HFFc6 (cell line): ENCODE data around the gene C4A. TPM values are rescaled to one million over a fixed set of nuclear protein-coding genes. Genes with fewer than 3 reads are reported as not detected.

Source experiments
- DNase-seq: peaks from one replicate; pipeline ENCODE4 v3.0.0-alpha.2; 2018
- H3K27ac Mint-ChIP-seq: 2 replicates; pipeline ENCODE4 v1.8.0; 2020; ENCODE audit warnings: mild to moderate bottlenecking, mixed read lengths
- H3K27me3 Mint-ChIP-seq: 2 replicates; pipeline ENCODE4 v1.8.0; 2021; ENCODE audit warnings: mild to moderate bottlenecking, moderate library complexity, mixed read lengths; ENCODE audit not compliant: insufficient read depth
- H3K36me3 Mint-ChIP-seq: 2 replicates; pipeline ENCODE4 v1.8.0; 2021; ENCODE audit warnings: low read depth, mixed read lengths
- H3K4me1 Mint-ChIP-seq: 2 replicates; pipeline ENCODE4 v1.8.0; 2020; ENCODE audit warnings: low read depth, mixed read lengths
- H3K4me3 Mint-ChIP-seq: 2 replicates; pipeline ENCODE4 v1.8.0; 2020; ENCODE audit warnings: mild to moderate bottlenecking, moderate library complexity, mixed read lengths
- H3K9me3 Mint-ChIP-seq: 2 replicates; pipeline ENCODE4 v1.8.0; 2020; ENCODE audit warnings: mild to moderate bottlenecking, mixed read lengths
- total RNA-seq, 6 experiments: library from RNA; stranded (reverse); fragmentation: NEBNext Ultra II Directional; extraction: Animal tissue kit (Norgen Biotek cat#: 25700); gene quantifications; 2 replicates in 1 of 6; 3 replicates in 5 of 6; pipeline ENCODE4 v1.2.3, GENCODE V29; 2021
- TF ChIP-seq, protein P1 (sequence below): fragments of 200-600 bp; sonication (generic); IDR thresholded peaks from 2 replicates; pipeline ENCODE4 v1.5.0; 2021; ENCODE audit warnings: antibody characterized with exemption, mild to moderate bottlenecking

The C4A gene
- total RNA-seq, 6 experiments from 2014 or later, result 1.2 to 3.2 (median 2.0) TPM

DNA sequence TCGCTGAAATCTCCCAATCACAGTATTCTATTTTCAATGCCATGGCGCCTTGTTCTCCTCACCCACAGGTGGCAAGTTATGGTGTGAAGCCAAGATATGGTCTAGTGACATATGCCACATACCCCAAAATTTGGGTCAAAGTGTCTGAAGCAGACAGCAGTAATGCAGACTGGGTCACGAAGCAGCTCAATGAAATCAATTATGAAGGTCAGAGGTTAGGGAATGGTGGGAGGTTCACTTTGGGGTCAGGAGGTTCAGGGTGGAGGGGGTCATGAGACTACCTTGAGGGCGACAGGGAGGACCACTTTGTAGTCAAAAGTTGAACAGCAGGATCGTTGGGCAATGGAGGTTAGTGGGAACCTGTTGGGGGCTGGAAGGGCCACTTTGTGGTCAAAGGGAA lies 33.6 kb upstream of the C4A start:
- Mint-ChIP-seq H3K27ac (no peak overlapping the region), H3K9me3 (no peaks in the 10 kb centered on the region), H3K36me3 (peaks cover 3% of the 10 kb centered on the region; the same call in 1 of the 2 replicates), H3K4me3 (no peak overlapping the region), H3K4me1 (peaks cover 37% of the 10 kb centered on the region), H3K27me3 (peaks cover 17% of the 10 kb centered on the region)
- TF ChIP-seq, protein P1, sequence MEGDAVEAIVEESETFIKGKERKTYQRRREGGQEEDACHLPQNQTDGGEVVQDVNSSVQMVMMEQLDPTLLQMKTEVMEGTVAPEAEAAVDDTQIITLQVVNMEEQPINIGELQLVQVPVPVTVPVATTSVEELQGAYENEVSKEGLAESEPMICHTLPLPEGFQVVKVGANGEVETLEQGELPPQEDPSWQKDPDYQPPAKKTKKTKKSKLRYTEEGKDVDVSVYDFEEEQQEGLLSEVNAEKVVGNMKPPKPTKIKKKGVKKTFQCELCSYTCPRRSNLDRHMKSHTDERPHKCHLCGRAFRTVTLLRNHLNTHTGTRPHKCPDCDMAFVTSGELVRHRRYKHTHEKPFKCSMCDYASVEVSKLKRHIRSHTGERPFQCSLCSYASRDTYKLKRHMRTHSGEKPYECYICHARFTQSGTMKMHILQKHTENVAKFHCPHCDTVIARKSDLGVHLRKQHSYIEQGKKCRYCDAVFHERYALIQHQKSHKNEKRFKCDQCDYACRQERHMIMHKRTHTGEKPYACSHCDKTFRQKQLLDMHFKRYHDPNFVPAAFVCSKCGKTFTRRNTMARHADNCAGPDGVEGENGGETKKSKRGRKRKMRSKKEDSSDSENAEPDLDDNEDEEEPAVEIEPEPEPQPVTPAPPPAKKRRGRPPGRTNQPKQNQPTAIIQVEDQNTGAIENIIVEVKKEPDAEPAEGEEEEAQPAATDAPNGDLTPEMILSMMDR, result no peak
- no peak for DNase-seq

DNA sequence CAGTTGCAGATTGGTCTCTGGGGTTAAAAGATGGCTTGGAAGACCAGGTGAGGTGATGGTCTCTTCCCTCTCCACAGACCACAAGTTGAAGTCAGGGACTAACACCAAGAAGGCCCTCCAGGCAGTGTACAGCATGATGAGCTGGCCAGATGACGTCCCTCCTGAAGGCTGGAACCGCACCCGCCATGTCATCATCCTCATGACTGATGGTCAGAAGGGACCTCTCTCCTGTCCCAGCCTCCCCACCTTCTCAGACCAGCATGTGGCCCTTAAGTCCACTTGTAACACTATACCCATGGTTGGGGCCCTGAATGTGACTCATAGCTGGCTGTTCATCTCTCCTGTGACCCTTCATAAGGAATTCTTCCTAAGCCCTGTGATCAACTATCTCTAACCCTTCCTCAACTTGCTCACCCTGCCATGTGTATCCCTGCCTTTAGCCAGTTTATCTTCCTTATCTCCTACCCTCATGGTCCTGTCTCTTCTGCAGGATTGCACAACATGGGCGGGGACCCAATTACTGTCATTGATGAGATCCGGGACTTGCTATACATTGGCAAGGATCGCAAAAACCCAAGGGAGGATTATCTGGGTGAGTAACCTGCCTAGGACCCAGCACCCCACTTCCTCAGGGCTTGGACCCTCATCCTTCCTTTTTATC lies 33.0 kb upstream of the C4A start:
- Mint-ChIP-seq H3K9me3 (no peaks in the 10 kb centered on the region), H3K27ac (peak overlapping the region; percentile 7; the same call in 1 of the 2 replicates), H3K4me1 (peaks cover 37% of the 10 kb centered on the region), H3K27me3 (peaks cover 14% of the 10 kb centered on the region), H3K36me3 (peaks cover 8% of the 10 kb centered on the region; the same call in 1 of the 2 replicates), H3K4me3 (peak overlapping the region; percentile 3; the same call in 1 of the 2 replicates)
- TF ChIP-seq, protein P1, result no peak
- DNase-seq, result peak; percentile 52

DNA sequence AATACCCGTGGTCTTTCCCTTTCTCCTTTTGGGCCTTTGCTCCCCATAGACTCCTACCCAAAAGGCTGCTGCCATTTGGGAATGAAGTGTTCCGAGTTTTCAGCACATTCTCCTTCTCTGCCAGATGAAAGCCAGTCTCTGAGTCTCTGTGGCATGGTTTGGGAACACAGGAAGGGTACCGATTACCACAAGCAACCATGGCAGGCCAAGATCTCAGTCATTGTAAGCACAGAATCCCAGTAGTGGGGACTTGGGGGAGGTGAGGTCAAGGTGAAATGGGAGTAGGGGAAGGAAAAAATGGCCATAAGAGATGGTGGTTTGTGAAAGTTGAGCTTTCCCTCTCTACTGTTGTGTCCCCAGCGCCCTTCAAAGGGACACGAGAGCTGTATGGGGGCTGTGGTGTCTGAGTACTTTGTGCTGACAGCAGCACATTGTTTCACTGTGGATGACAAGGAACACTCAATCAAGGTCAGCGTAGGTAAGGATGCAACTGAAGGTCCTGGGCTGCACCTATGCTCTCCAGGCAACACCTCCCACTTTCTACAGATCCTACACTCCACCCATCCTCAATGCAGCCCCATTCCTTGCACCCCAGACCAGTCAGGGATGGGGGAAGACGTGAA lies 31.8 kb upstream of the C4A start:
- no peak for DNase-seq
- no peak overlapping the region for H3K27ac Mint-ChIP-seq
- H3K4me1 Mint-ChIP-seq, result peaks cover 33% of the 10 kb centered on the region
- no peaks in the 10 kb centered on the region for H3K9me3 Mint-ChIP-seq
- H3K36me3 Mint-ChIP-seq, result peaks cover 20% of the 10 kb centered on the region; the same call in 1 of the 2 replicates
- TF ChIP-seq, protein P1, result no peak
- H3K27me3 Mint-ChIP-seq, result peaks cover 8% of the 10 kb centered on the region
- no peak overlapping the region for H3K4me3 Mint-ChIP-seq

DNA sequence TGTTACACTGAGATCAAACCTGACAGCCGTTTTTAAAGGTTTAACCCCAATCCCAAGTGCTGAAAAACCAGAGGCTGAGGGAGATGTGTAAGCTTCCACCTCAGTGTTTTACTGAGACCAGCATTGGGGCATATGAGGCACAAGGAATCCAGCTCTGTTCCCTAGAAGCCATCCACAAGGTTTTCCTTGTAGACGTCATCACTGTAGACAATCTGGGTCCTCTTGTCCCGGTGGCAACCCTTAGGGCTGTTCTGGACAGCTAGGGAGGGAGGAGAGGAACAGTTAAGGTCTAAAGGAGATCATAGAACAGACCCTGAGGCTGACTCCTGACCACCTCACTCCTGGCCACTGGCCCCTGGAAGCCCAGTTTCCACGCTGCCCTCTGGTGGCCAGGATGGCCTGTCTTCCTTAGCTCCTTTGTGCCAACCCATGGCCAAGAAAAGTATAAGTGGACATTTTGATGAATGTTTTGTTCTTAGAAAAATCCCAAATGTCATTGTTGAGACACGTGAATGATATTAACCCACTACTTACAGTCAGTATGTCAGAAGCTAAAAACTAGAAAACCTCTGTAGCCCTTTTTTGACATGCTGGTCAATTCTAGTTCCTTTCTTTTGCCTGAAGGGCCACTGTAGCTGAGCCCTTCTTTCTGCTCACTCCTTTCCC lies 29.6 kb upstream of the C4A start:
- TF ChIP-seq, protein P1, result peak; percentile 92
- H3K9me3 Mint-ChIP-seq, result no peaks in the 10 kb centered on the region
- H3K4me3 Mint-ChIP-seq, result no peak overlapping the region
- H3K27me3 Mint-ChIP-seq, result peaks cover 8% of the 10 kb centered on the region
- peak overlapping the region; percentile 8 for H3K27ac Mint-ChIP-seq
- DNase-seq, result peak; percentile 53
- H3K4me1 Mint-ChIP-seq, result peaks cover 21% of the 10 kb centered on the region
- H3K36me3 Mint-ChIP-seq, result peaks cover 21% of the 10 kb centered on the region; the same call in 1 of the 2 replicates

DNA sequence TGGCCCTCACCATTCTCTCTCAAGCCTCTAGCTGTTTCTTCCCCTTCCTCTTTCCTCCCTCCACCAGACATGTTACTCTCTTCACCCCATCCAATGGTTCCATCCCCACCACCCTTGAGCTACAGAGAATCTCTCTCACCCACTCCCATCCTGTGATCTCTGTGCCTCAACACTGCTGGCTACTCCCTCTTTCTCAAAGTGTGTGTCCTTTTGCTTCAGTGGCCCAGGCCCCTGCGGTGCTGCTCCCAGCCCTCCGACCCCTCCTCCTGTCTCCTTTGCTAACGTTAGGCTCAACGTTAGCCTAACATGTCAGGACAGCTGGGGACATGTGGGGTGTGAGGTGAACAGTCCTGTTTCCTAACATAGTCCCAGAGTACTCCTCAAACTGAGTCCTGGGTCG lies 29.0 kb upstream of the C4A start:
- peaks cover 27% of the 10 kb centered on the region for H3K4me1 Mint-ChIP-seq
- no peak overlapping the region for H3K4me3 Mint-ChIP-seq
- no peaks in the 10 kb centered on the region for H3K9me3 Mint-ChIP-seq
- peaks cover 5% of the 10 kb centered on the region for H3K27me3 Mint-ChIP-seq
- H3K36me3 Mint-ChIP-seq, result peaks cover 21% of the 10 kb centered on the region; the same call in 1 of the 2 replicates
- peak overlapping the region; percentile 8 for H3K27ac Mint-ChIP-seq
- no peak for DNase-seq
- TF ChIP-seq, protein P1, result no peak
